Mammary microvascular endothelial cell (primary cell): ENCODE measurements around the gene ACVR1B. TPM values are rescaled to one million over a fixed set of nuclear protein-coding genes. Genes with fewer than 3 reads are reported as not detected.

Experiments
- total RNA-seq: library from RNA; depleted of rRNA; stranded (reverse); fragments of >200 nt; gene quantifications from 2 replicates; pipeline ENCODE4 v1.2.3, GENCODE V29; 2015

ACVR1B gene
- total RNA-seq = 5.2 and 8.4 TPM in 2 replicates

DNA sequence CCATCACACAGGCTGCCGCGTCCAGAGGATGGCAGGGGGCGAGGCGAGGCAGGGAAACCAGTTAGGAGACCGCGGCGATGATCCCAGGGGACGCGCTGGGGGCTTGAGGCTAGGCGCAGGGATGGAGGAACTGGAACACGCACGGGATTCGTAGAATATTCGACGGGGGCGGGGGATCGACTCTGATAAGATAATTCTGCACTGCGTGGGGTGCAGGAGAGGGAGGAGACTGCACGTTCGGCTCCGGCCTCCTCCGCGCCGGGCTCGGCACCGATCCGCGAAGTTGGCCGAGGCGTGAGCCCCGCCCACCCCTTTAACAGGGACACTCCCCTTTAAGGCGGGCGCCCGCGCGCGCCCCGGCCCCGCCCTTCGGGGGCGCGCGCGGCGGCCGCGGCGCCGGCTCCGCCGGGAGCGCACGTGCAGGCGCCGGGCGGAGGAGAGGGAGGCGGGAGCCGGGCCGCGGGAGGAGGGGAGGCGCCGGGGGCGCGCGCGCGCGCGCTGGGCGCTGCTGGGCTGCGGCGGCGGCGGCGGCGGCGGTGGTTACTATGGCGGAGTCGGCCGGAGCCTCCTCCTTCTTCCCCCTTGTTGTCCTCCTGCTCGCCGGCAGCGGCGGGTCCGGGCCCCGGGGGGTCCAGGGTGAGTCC, at the start of gene ACVR1B:
ACVR1B (plus strand) TSS at position 501 of the 644 bp plus-strand sequence; CDS start at position 546, 45 bp downstream.

DNA sequence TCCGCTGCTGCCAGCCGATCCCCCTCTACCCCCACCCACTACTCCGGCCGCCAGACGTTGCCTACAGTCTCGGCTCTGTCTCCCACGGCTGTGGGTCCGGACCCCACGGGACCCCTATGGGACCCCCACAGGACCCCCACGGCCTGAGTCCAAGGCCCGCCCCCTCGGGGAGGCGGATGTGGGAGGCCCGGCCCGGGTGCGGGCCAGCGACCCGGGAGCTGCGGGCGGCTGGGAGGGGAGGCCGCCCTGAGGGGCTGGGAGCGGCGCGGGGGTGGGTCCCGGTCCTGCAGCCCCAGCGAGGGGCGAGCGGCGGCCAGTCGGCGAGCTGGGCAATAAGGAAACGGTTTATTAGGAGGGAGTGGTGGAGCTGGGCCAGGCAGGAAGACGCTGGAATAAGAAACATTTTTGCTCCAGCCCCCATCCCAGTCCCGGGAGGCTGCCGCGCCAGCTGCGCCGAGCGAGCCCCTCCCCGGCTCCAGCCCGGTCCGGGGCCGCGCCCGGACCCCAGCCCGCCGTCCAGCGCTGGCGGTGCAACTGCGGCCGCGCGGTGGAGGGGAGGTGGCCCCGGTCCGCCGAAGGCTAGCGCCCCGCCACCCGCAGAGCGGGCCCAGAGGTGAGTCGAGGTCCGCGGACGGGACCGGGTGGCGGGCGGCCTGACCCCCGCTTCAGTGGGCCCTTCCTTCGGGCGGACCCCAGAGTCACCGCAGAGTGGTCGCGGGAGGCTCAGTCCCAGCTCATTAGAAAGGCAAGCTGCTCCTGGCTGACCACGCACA, 44.2 kb upstream of the ACVR1B start, which contains the start of gene ACVRL1:
ACVRL1 (plus strand) TSS at position 422 of the 773 bp plus-strand sequence. CDS start 4,971 bp downstream, outside the sequence.

DNA sequence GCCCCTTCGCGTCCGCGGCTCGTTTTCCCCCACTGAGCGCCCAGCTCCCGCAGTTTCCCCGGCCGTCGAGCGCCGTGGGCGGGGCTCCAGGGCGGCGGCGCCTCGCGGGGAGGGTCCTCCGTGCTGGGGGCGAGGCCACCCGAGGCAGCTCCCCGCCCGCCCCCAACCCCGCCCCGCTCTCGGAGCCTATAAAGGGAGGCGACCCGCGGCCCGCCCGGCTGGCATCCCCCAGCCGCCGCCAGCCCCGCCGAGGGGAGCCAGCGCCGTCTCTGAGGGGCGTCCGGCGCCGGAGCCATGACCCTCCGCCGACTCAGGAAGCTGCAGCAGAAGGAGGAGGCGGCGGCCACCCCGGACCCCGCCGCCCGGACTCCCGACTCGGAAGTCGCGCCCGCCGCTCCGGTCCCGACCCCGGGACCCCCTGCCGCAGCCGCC, 55.2 kb downstream of the ACVR1B start, which contains the start of gene TAMALIN:
TAMALIN (plus strand) TSS at position 221 of the 432 bp plus-strand sequence; CDS start at position 295, 74 bp downstream.

Other genes starting within 250 kb of the ACVR1B start
- gene FIGNL2, start 103.0 kb upstream of the ACVR1B start, total RNA-seq = 0.15 and 0.33 TPM in 2 replicates
- 1.0 TPM in 1 of 2 replicates, not detected in the other for gene ANKRD33, start 63.6 kb upstream of the ACVR1B start, total RNA-seq
- gene ACVRL1, start 44.2 kb upstream of the ACVR1B start, total RNA-seq = 373 and 392 TPM in 2 replicates
- 47.4 and 50.2 TPM in 2 replicates for gene TAMALIN, start 55.2 kb downstream of the ACVR1B start, total RNA-seq
- 4.4 and 10.5 TPM in 2 replicates for gene NR4A1, start 99.7 kb downstream of the ACVR1B start, total RNA-seq
- 74.1 and 75.3 TPM in 2 replicates for gene ATG101, start 118.3 kb downstream of the ACVR1B start, total RNA-seq
- gene SMIM41, start 128.0 kb downstream of the ACVR1B start, total RNA-seq = not detected in 2 replicates
- 1.1 and 1.5 TPM in 2 replicates for gene KRT80, start 240.3 kb downstream of the ACVR1B start, total RNA-seq